HG03520 (cell line): ENCODE data around the gene FAM117B.

Source experiments
- ATAC-seq: cut with Tn5 transposase; IDR thresholded peaks from one replicate; pipeline ENCODE4 v1.9.1; 2021; ENCODE audit warnings: mild to moderate bottlenecking, moderate library complexity; ENCODE audit not compliant: unreplicated experiment

The FAM117B gene

GRCh38 chr2:202634556-202635427 lies at the start of gene FAM117B:
Gene FAM117B (plus strand): TSS chr2:202634969. CDS start chr2:202635188, 219 bp downstream.
- peak; percentile 86 for ATAC-seq

- ATAC-seq, result peak; percentile 73
Measured at GRCh38 chr2:202588647-202589581, 45.9 kb upstream of the FAM117B start.

- ATAC-seq, result no peak
Measured at GRCh38 chr2:202589582-202589949, 45.2 kb upstream of the FAM117B start.

- no peak for ATAC-seq
Measured at GRCh38 chr2:202592566-202592965, 42.2 kb upstream of the FAM117B start.

GRCh38 chr2:202599105-202599504 lies 35.7 kb upstream of the FAM117B start:
- no peak for ATAC-seq

GRCh38 chr2:202599911-202600310 lies 34.9 kb upstream of the FAM117B start:
- no peak for ATAC-seq

GRCh38 chr2:202604699-202605098 lies 30.1 kb upstream of the FAM117B start:
- no peak for ATAC-seq

GRCh38 chr2:202605174-202605573 lies 29.6 kb upstream of the FAM117B start:
- no peak for ATAC-seq

- peak; percentile 28 for ATAC-seq
Measured at GRCh38 chr2:202608142-202608852, 26.5 kb upstream of the FAM117B start.

GRCh38 chr2:202609381-202610145 lies 25.2 kb upstream of the FAM117B start:
- peak; percentile 93 for ATAC-seq

- no peak for ATAC-seq
Measured at GRCh38 chr2:202610380-202610779, 24.4 kb upstream of the FAM117B start.

GRCh38 chr2:202612145-202612544 lies 22.6 kb upstream of the FAM117B start:
- no peak for ATAC-seq

GRCh38 chr2:202613479-202613878 lies 21.3 kb upstream of the FAM117B start:
- ATAC-seq, result no peak

GRCh38 chr2:202624133-202624532 lies 10.6 kb upstream of the FAM117B start:
- ATAC-seq, result no peak

GRCh38 chr2:202627042-202627441 lies 7.7 kb upstream of the FAM117B start:
- ATAC-seq, result no peak

- no peak for ATAC-seq
Measured at GRCh38 chr2:202628646-202629198, 6.0 kb upstream of the FAM117B start.

- ATAC-seq, result no peak
Measured at GRCh38 chr2:202632682-202633290, 2.0 kb upstream of the FAM117B start.

- ATAC-seq, result no peak
Measured at GRCh38 chr2:202633470-202633869, 1.3 kb upstream of the FAM117B start.

GRCh38 chr2:202635428-202636212 lies 851 bp downstream of the FAM117B start:
- peak; percentile 56 for ATAC-seq
